ENCODE results near the gene UTRN.
A peak's percentile ranks its signal among the peaks of the same experiment; 100 is the strongest.

Gene UTRN

GRCh38 chr6:144284783-144285547 is at the start of gene UTRN:
Gene UTRN (plus strand): TSS chr6:144285335. CDS start chr6:144291829, 6,494 bp downstream.
- DNase-seq: peak; percentile 52

GRCh38 chr6:144244688-144245087 is 40.4 kb upstream of the UTRN start:
- no peak for DNase-seq

DNA sequence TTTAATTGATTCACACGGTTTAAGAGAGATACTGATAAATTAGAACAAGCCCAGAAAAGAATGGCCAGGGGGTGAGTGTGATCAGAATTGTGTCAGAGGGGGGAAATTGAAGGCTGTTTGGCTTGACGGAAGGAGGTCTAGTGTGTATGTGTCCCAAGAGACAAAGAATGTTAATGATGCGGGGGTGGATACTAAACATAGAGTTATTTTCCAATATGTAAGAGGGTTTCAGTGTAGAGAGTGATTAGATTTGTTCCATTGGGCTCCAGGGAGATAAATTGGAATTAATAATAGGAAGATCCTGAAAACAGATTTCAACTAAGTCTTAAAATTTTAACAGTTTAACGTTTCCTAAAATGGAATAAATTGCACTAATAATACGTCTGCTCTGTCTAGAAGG is 38.1 kb upstream of the UTRN start:
- DNase-seq: no peak

DNA sequence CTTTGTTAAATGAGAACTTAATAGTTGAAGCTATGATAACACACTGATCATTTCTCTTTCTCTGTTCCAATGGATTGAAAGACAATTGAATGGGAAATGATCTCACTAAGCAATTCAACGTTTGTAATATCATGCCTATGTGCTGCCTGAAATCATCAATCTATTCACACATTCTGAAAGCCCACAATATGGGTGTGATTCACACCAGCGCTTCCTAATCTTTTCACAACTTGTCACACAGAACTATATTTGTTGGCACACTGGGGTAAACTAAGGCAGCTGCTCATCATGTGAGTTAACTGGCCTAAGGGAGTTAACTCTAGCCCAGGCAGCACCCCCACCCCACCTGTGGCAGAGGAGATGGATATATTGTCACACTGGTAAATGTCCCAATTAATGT is 37.1 kb upstream of the UTRN start:
- DNase-seq: no peak

- no peak for DNase-seq
These were observed 36.4 kb upstream of the UTRN start for GRCh38 chr6:144248476-144249301.

GRCh38 chr6:144250276-144250675 is 34.9 kb upstream of the UTRN start:
- DNase-seq: no peak

DNA sequence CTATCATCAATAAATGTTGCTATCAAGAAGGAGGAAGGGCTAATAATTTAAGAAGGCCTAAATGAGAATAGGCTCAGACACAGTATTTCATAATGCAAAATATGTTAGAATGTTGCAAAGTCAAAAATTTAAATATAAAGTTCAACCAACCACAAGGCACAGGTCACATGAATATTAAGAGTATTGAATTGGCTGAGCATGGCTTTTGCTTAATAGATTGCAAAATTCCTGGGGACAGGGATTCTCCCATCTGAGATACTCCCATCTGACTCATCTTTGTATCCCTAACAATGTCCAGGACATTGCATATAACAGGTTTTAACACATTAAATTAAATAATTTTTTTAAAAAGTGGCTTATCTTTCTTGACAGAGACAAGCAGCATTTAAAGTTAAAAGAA is 32.9 kb upstream of the UTRN start:
- no peak for DNase-seq

DNA sequence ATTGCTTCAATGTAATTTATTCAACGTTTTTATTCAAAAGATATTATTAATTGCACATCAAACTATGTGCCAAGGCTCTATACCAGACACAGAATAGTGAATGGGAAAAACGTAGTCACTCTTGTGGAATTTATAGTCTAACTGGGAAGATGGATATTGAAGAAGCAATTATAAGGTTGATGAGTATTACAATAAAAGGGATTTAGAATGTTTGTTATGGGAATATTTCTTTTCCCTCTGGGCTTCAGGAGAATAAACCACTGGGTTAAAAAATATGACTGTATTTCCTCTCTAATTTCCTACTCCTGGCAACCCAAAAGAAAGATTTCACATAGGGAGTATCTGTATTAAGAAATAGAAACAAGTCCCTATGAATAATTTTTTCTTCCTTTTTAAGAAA is 25.1 kb upstream of the UTRN start:
- no peak for DNase-seq

GRCh38 chr6:144262470-144263369 is 22.4 kb upstream of the UTRN start:
- no peak for DNase-seq

DNA sequence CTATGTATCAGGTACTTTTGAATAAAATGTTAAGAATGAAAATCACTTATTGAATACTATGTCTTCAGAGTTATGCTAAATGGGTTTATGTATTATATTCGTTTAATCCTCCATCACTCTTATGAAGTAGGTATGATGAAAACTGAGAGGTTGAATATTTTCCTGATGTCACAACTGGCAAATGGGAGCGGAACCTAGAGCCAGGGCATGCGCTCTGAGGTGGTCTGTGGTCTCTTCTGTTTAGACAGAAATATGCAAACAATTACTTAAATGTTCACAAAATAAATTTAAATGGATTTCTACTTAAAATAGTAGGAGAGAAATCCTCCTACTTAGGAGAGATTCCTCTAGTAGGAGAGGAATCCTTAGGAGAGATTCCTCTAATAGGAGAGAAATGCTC is 21.3 kb upstream of the UTRN start:
- peak; percentile 28 for DNase-seq

- peak; percentile 98 for DNase-seq
These were observed 20.7 kb upstream of the UTRN start for GRCh38 chr6:144264270-144265060.

- peak; percentile 77 for DNase-seq
These were observed 20.1 kb upstream of the UTRN start for GRCh38 chr6:144265061-144265357.

GRCh38 chr6:144265390-144265789 is 19.7 kb upstream of the UTRN start:
- peak; percentile 77 for DNase-seq

- DNase-seq: peak; percentile 59
These were observed 19.0 kb upstream of the UTRN start for GRCh38 chr6:144266091-144266649.

DNA sequence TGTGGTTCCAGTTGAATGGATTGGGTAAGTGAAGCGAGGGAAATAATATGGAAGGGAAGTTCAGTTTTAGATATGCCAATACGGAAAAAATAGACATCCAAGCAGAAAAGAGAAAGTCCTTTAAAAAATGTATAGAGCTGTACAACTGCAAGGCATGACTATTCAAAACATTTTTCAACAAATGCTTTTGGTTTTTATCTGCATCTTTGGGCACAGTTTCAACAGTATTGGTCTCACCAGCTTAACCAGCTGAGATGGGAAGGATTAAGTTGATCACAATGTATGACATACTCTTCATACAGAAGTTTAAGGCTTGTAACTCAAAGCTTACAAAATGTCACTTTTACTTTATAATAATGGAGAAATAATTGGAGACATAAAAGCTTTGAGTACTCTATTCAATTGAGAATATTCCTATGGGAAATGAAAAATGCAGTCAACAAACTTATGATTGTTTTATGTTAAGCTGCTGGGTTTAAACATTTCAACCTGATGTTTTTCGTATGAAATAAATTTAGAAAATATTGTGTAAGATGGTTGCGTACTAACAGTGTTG is 16.3 kb upstream of the UTRN start:
- no peak for DNase-seq

- DNase-seq: no peak
These were observed 8.0 kb upstream of the UTRN start for GRCh38 chr6:144277174-144277573.

DNA sequence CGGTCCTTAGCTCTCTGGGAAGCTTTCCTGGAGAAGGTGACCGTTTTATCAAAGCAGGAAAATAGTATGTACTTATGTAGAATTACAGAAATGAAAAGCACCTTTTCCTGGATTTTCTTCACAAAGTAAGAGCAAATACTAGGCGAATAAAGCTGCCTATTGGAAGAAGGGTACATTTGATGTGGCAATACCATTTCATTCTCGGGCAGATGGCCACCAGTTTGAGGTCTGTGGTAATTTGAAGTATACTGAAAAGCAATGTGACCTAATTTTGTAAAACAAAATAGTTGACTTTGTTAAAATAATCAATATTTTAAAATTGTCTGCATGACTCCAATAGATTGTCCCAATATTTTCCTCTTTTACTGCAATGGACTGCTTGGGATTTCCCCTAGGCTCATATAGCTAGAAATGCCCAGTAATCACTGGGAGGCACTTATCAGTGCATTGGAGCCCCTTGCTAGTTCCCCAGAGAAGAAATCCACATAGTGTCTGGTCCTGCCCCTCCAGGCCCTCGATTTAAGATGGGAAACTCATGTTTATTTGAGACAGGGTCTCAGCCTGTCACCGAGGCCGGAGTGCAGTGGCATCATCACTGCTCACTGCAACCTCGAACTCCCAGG is 7.4 kb upstream of the UTRN start:
- no peak for DNase-seq

DNA sequence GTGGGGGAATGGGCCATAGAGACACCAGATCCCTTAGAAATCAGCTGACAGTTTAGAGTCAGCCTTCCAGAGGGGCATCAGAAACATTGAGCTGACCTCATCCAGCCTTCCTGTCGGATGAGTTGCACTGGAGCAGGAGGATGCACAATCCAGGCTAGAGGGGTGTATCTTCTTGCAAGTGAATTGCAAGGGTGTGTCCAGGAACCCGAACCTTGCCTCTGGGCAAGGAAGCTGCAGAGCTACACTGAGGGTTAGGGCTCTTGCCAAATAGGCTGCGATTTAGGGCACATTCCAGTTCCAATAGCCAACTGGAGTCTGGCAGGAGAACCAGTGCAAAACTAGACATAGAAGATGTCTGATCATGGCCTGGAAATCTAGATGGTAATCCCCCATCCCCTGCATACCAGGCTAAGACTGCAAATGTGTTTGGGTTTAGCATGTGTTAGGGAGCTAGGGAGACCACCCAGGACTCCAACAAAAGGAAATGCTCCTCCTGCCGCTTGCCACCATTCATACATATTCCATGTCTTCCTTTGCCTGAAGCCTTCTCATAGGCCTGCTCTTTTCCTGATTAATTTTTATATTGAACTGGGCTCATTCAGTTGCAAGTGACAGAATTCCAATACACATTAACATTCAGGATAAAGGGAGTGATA is 6.3 kb upstream of the UTRN start:
- no peak for DNase-seq

DNA sequence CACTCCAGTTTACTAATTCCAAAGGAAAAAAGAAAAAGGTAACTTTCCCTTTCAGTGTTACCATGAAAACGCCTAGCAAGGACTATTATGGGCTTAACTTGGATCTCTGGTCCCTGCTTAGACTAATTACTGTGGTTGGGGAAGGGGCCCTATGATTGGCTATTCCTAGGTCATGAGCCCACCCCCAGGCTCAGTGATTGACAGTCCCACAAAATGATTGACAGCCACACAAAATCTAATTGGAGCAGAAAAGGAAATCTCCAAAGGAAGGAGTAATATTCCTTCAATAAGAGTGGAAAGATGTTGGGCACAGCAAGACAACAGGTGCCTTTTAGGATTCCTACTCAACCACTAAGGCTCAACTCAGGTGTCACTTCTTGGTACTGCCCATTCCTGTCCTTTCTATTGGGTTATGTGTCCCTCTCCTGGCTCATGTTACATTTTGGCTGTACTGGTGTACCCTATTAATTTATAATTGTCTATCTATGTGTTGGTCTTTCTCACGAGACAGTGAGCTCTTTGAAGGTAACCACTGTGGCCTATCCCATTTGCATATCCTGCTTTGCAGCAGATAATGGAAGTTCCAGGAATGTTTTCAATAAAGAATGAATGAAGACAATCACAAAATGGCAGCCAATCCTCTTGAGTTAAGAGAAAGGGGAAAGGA is 5.5 kb upstream of the UTRN start:
- DNase-seq: no peak
